ENCODE data around the gene CINP. TPM values are rescaled to one million over a fixed set of nuclear protein-coding genes. Genes with fewer than 3 reads are reported as not detected.

Gene CINP
- total and polyA plus RNA-seq, 2 of the 13 experiments (the other 11 are each of a cell fraction or from before 2014, with no cell fraction given) = 32.8 to 42.8 TPM

DNA sequence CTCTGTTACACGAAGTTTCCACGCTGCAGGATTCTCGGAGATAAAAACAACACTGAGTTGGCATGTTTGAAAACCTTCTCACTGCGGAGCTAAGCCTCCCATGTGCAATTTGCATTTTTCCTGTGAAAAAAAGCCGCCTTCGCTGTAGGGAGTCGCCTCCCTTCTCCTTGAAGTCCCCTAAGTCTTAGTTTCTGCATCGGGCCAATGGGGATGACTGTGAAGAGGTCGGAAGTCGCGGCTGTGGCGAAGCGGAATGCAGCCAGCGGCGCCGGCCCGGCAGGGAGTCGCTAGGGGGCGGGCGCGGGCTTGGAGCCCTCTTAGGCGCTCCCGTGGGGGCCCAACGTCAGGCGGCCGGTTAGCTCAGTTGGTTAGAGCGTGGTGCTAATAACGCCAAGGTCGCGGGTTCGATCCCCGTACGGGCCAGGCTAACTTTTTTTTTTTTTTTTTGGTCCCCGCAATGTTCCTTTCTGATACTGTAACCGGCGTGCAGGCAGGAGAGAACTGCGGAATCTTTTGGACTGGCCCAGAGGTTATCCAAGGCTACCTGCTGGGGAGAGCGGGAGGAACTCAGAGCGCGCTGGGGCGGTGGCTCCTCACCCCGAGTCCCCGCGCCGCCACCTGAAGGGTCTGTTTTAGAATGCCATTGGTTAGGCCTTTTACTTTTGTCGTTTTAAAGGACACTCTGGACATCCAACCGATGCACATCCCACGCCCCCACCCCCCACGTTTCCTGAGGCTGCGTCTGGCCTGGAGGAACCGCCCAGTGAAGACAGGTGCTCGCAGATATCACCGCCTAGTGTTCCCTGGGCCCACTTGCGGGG is 45.7 kb downstream of the CINP start (continued):
- TF ChIP-seq, protein P1, sequence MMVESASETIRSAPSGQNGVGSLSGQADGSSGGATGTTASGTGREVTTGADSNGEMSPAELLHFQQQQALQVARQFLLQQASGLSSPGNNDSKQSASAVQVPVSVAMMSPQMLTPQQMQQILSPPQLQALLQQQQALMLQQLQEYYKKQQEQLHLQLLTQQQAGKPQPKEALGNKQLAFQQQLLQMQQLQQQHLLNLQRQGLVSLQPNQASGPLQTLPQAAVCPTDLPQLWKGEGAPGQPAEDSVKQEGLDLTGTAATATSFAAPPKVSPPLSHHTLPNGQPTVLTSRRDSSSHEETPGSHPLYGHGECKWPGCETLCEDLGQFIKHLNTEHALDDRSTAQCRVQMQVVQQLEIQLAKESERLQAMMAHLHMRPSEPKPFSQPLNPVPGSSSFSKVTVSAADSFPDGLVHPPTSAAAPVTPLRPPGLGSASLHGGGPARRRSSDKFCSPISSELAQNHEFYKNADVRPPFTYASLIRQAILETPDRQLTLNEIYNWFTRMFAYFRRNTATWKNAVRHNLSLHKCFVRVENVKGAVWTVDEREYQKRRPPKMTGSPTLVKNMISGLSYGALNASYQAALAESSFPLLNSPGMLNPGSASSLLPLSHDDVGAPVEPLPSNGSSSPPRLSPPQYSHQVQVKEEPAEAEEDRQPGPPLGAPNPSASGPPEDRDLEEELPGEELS (CRISPR knock-in tag; IDR thresholded peaks at IDR 0.05) = no peak; the same call in none of the 2 replicates
- TF ChIP-seq TARDBP (CRISPR knock-in tag; IDR thresholded peaks at IDR 0.05) (no peak), TBP (CRISPR knock-in tag; IDR thresholded peaks at IDR 0.05) (no peak), NKX3-1 (CRISPR knock-in tag; IDR thresholded peaks at IDR 0.05) (peak; percentile 49; the same call in 1 of the 2 replicates), TEAD2 (CRISPR knock-in tag; IDR thresholded peaks at IDR 0.05) (no peak), DNMT1 (CRISPR knock-in tag; IDR thresholded peaks at IDR 0.05) (no peak), ZSCAN29 (CRISPR knock-in tag; conservative IDR thresholded peaks at IDR 0.05) (peak; percentile 28; the same call in 1 of the 2 replicates), KLF11 (CRISPR knock-in tag; IDR thresholded peaks at IDR 0.05) (0 out of 2 replicates have a peak, but pooled peaks have one; percentile 58), PAX8 (CRISPR knock-in tag; IDR thresholded peaks at IDR 0.05; ENCODE audit: borderline replicate concordance) (no peak)
- TF ChIP-seq, protein P2, sequence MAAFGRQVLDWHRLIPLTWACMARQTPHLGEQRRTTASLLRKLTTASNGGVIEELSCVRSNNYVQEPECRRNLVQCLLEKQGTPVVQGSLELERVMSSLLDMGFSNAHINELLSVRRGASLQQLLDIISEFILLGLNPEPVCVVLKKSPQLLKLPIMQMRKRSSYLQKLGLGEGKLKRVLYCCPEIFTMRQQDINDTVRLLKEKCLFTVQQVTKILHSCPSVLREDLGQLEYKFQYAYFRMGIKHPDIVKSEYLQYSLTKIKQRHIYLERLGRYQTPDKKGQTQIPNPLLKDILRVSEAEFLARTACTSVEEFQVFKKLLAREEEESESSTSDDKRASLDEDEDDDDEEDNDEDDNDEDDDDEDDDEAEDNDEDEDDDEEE (CRISPR knock-in tag; IDR thresholded peaks at IDR 0.05) = peak; percentile 84
- TF ChIP-seq, protein P3, sequence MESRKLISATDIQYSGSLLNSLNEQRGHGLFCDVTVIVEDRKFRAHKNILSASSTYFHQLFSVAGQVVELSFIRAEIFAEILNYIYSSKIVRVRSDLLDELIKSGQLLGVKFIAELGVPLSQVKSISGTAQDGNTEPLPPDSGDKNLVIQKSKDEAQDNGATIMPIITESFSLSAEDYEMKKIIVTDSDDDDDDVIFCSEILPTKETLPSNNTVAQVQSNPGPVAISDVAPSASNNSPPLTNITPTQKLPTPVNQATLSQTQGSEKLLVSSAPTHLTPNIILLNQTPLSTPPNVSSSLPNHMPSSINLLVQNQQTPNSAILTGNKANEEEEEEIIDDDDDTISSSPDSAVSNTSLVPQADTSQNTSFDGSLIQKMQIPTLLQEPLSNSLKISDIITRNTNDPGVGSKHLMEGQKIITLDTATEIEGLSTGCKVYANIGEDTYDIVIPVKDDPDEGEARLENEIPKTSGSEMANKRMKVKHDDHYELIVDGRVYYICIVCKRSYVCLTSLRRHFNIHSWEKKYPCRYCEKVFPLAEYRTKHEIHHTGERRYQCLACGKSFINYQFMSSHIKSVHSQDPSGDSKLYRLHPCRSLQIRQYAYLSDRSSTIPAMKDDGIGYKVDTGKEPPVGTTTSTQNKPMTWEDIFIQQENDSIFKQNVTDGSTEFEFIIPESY (CRISPR knock-in tag; IDR thresholded peaks at IDR 0.05) = 0 out of 2 replicates have a peak, but pooled peaks have one; percentile 21
- TF ChIP-seq, protein P4, sequence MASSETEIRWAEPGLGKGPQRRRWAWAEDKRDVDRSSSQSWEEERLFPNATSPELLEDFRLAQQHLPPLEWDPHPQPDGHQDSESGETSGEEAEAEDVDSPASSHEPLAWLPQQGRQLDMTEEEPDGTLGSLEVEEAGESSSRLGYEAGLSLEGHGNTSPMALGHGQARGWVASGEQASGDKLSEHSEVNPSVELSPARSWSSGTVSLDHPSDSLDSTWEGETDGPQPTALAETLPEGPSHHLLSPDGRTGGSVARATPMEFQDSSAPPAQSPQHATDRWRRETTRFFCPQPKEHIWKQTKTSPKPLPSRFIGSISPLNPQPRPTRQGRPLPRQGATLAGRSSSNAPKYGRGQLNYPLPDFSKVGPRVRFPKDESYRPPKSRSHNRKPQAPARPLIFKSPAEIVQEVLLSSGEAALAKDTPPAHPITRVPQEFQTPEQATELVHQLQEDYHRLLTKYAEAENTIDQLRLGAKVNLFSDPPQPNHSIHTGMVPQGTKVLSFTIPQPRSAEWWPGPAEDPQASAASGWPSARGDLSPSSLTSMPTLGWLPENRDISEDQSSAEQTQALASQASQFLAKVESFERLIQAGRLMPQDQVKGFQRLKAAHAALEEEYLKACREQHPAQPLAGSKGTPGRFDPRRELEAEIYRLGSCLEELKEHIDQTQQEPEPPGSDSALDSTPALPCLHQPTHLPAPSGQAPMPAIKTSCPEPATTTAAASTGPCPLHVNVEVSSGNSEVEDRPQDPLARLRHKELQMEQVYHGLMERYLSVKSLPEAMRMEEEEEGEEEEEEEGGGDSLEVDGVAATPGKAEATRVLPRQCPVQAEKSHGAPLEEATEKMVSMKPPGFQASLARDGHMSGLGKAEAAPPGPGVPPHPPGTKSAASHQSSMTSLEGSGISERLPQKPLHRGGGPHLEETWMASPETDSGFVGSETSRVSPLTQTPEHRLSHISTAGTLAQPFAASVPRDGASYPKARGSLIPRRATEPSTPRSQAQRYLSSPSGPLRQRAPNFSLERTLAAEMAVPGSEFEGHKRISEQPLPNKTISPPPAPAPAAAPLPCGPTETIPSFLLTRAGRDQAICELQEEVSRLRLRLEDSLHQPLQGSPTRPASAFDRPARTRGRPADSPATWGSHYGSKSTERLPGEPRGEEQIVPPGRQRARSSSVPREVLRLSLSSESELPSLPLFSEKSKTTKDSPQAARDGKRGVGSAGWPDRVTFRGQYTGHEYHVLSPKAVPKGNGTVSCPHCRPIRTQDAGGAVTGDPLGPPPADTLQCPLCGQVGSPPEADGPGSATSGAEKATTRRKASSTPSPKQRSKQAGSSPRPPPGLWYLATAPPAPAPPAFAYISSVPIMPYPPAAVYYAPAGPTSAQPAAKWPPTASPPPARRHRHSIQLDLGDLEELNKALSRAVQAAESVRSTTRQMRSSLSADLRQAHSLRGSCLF (CRISPR knock-in tag; IDR thresholded peaks at IDR 0.05; ENCODE audit: borderline replicate concordance) = no peak
- TF ChIP-seq, protein P5, sequence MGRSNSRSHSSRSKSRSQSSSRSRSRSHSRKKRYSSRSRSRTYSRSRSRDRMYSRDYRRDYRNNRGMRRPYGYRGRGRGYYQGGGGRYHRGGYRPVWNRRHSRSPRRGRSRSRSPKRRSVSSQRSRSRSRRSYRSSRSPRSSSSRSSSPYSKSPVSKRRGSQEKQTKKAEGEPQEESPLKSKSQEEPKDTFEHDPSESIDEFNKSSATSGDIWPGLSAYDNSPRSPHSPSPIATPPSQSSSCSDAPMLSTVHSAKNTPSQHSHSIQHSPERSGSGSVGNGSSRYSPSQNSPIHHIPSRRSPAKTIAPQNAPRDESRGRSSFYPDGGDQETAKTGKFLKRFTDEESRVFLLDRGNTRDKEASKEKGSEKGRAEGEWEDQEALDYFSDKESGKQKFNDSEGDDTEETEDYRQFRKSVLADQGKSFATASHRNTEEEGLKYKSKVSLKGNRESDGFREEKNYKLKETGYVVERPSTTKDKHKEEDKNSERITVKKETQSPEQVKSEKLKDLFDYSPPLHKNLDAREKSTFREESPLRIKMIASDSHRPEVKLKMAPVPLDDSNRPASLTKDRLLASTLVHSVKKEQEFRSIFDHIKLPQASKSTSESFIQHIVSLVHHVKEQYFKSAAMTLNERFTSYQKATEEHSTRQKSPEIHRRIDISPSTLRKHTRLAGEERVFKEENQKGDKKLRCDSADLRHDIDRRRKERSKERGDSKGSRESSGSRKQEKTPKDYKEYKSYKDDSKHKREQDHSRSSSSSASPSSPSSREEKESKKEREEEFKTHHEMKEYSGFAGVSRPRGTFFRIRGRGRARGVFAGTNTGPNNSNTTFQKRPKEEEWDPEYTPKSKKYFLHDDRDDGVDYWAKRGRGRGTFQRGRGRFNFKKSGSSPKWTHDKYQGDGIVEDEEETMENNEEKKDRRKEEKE (IDR thresholded peaks at IDR 0.05) = no peak
- TF ChIP-seq, protein P6, sequence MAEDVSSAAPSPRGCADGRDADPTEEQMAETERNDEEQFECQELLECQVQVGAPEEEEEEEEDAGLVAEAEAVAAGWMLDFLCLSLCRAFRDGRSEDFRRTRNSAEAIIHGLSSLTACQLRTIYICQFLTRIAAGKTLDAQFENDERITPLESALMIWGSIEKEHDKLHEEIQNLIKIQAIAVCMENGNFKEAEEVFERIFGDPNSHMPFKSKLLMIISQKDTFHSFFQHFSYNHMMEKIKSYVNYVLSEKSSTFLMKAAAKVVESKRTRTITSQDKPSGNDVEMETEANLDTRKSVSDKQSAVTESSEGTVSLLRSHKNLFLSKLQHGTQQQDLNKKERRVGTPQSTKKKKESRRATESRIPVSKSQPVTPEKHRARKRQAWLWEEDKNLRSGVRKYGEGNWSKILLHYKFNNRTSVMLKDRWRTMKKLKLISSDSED (CRISPR knock-in tag; IDR thresholded peaks at IDR 0.05) = no peak
